Adipose tissue (tissue), 3 donors: ENCODE results near the gene CD177. TPM values are rescaled to one million over a fixed set of nuclear protein-coding genes. Genes with fewer than 3 reads are reported as not detected.
"Not testable (repeated sequence)": the region's sequence is repeated elsewhere in the genome, so short reads cannot be mapped to it uniquely, and the experiment has no call there.

ENCODE experiments used
- H3K27ac ChIP-seq: one replicate; pipeline ENCODE4 v1.5.1; 2013; ENCODE audit warnings: low read depth, low read length
- WGBS, 3 donors: extraction: QIAGEN DNeasy Blood & Tissue Kit; methylation state at CpG; one replicate each; pipeline ENCODE4 v1.1.7; 2013; 5-methylcytosine and 5-hydroxymethylcytosine counted together
- polyA plus RNA-seq, 3 donors: library from polyadenylated mRNA; stranded (reverse); fragments of 200-250 nt; gene quantifications; one replicate each; pipeline ENCODE4 v1.2.3, GENCODE V29; 2013
- donor health status: healthy with polysubstance abuse.
- donor health status: Bipolar disorder and iron deficiency.
- donor health status: healthy.

CD177 gene
- polyA plus RNA-seq = 10 to 100 TPM in 1 of 3 donors, 1 to 10 TPM in 1, under 1 TPM in 1; 0.14 to 13.0 (median 7.3) TPM

GRCh38 chr19:43353606-43354304, at the start of gene CD177:
Gene CD177 (plus strand): TSS chr19:43353686. CDS start chr19:43353715, 29 bp downstream.
- WGBS, 3 donors = 15 to 59% (median 39%) methylated on average over 26 to 27 of the region's 27 CpGs
- H3K27ac ChIP-seq = no peak within 1 kb of the TSS

GRCh38 chr19:43305642-43306041, 47.8 kb upstream of the CD177 start:
- WGBS, 3 donors = 37 to 54% (median 50%) methylated on average over 5 of the region's 5 CpGs

GRCh38 chr19:43306097-43306496, 47.4 kb upstream of the CD177 start:
- WGBS, 3 donors = 81 to 100% (median 88%) methylated on average over 1 of the region's 1 CpG
- H3K27ac ChIP-seq = no peak overlapping the region

More at GRCh38 chr19:43305642-43306041, 47.8 kb upstream of the CD177 start:
- H3K27ac ChIP-seq = no peak overlapping the region

- H3K27ac ChIP-seq = no peak overlapping the region
- WGBS, 3 donors = 36 to 52% (median 40%) methylated on average over 5 of the region's 5 CpGs
Measured at GRCh38 chr19:43308244-43308815, 45.2 kb upstream of the CD177 start.

- H3K27ac ChIP-seq = no peak overlapping the region
- WGBS, 3 donors = 41 to 73% (median 73%) methylated on average over 4 of the region's 4 CpGs
Measured at GRCh38 chr19:43309466-43309865, 44.0 kb upstream of the CD177 start.

GRCh38 chr19:43310221-43310620, 43.3 kb upstream of the CD177 start:
- no peak overlapping the region for H3K27ac ChIP-seq
- WGBS, 3 donors = 66 to 88% (median 87%) methylated on average over 3 of the region's 3 CpGs

- 66 to 78% (median 78%) methylated on average over 6 of the region's 6 CpGs for WGBS, 3 donors
- no peak overlapping the region for H3K27ac ChIP-seq
Measured at GRCh38 chr19:43311256-43311655, 42.2 kb upstream of the CD177 start.

GRCh38 chr19:43311706-43312105, 41.8 kb upstream of the CD177 start:
- WGBS, 3 donors = 65 to 76% (median 72%) methylated on average over 2 of the region's 2 CpGs
- no peak overlapping the region for H3K27ac ChIP-seq

GRCh38 chr19:43313711-43314495, 39.6 kb upstream of the CD177 start:
- 76 to 85% (median 84%) methylated on average over 12 of the region's 12 CpGs for WGBS, 3 donors
- no peak overlapping the region for H3K27ac ChIP-seq

GRCh38 chr19:43315851-43316250, 37.6 kb upstream of the CD177 start:
- 75 to 89% (median 84%) methylated on average over 15 of the region's 15 CpGs for WGBS, 3 donors
- H3K27ac ChIP-seq = no peak overlapping the region

GRCh38 chr19:43316591-43317319, 36.7 kb upstream of the CD177 start:
- 77 to 90% (median 87%) methylated on average over 27 of the region's 27 CpGs for WGBS, 3 donors
- no peak overlapping the region for H3K27ac ChIP-seq

GRCh38 chr19:43318203-43318602, 35.3 kb upstream of the CD177 start:
- no peak overlapping the region for H3K27ac ChIP-seq
- WGBS, 3 donors = 45 to 73% (median 67%) methylated on average over 3 of the region's 3 CpGs

- WGBS, 3 donors = 65 to 85% (median 81%) methylated on average over 4 of the region's 4 CpGs
- H3K27ac ChIP-seq = no peak overlapping the region
Measured at GRCh38 chr19:43318796-43319314, 34.6 kb upstream of the CD177 start.

GRCh38 chr19:43320546-43320945, 32.9 kb upstream of the CD177 start:
- WGBS, 3 donors = 44 to 70% (median 69%) methylated on average over 2 of the region's 2 CpGs

GRCh38 chr19:43326761-43327160, 26.7 kb upstream of the CD177 start:
- 84 to 91% (median 91%) methylated on average over 11 of the region's 11 CpGs for WGBS, 3 donors
- not testable (repeated sequence) for H3K27ac ChIP-seq

More at GRCh38 chr19:43320546-43320945, 32.9 kb upstream of the CD177 start:
- no peak overlapping the region for H3K27ac ChIP-seq

- H3K27ac ChIP-seq = not testable (repeated sequence)
- 71 to 87% (median 87%) methylated on average over 4 to 9 of the region's 12 CpGs for WGBS, 3 donors
Measured at GRCh38 chr19:43328561-43328960, 24.9 kb upstream of the CD177 start.

- not testable (repeated sequence) for H3K27ac ChIP-seq
- 70 to 85% (median 79%) methylated on average over 4 of the region's 4 CpGs for WGBS, 3 donors
Measured at GRCh38 chr19:43329049-43329448, 24.4 kb upstream of the CD177 start.

- 88 to 91% (median 90%) methylated on average over 2 of the region's 2 CpGs for WGBS, 3 donors
- no peak overlapping the region for H3K27ac ChIP-seq
Measured at GRCh38 chr19:43329989-43330388, 23.5 kb upstream of the CD177 start.
